ENCODE data around the gene PAXX. TPM values are rescaled to one million over a fixed set of nuclear protein-coding genes. Genes with fewer than 3 reads are reported as not detected.
"Not testable (repeated sequence)": the region's sequence is repeated elsewhere in the genome, so short reads cannot be mapped to it uniquely, and the experiment has no call there.

PAXX gene
- total RNA-seq, 1 experiment from 2014 or later = 27.8 TPM

GRCh38 chr9:136992819-136993369 lies 672 bp downstream of the PAXX start:
- Histone ChIP-seq H3K27me3 (peaks cover 15% of the 10 kb centered on the region; the same call in 1 of the 2 replicates), H3K36me3 (peaks cover 3% of the 10 kb centered on the region; the same call in 1 of the 2 replicates), H3K4me1 (peaks cover 13% of the 10 kb centered on the region; the same call in 1 of the 2 replicates), H3K9me3 (replicated peaks) (peaks cover 4% of the 10 kb centered on the region; the same call in 1 of the 2 replicates), H3K4me3 (peak overlapping the region; percentile 72), H3K27ac (no peak overlapping the region)
- no peak for DNase-seq

DNA sequence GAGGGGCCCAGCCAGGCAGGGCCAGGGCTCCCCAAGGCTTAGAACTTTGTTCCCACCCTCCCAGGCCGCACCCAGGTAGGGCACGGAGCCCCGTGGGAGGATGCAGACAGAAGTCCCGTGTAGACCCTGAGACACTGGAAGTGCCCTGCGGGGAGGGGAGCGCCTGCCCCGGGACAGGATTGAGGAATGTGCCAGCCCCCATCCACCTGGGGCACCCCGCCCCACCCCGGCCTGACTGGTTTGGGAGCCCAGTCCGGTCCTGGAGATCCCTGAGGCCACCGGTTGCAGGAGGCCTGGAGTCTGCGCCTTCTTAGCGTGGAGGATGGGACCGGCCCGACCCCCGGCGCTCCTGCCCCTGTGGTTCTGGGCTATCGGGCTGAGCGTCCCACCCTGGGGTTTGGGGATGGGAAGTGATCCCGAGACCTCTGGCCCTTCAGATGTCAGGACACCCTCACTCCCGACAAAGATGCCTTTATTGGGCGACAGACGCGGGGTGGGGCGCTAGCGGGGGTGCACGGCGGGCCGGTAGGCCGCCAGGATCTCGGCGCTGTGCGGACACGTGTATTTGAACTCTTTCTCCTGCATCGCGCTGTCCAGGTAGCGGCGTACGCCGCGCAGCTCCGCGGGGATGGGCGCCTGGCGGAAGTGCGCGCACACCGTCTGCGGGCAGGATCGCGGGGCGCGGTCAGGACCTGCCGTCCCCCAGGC lies 2.1 kb downstream of the PAXX start:
- peaks cover 13% of the 10 kb centered on the region; the same call in 1 of the 2 replicates for H3K4me1 ChIP-seq
- no peak for DNase-seq
- peaks cover 4% of the 10 kb centered on the region; the same call in 1 of the 2 replicates for H3K9me3 ChIP-seq (replicated peaks)
- no peak overlapping the region for H3K27ac ChIP-seq
- peaks cover 7% of the 10 kb centered on the region; the same call in 1 of the 2 replicates for H3K27me3 ChIP-seq
- H3K36me3 ChIP-seq = peaks cover 3% of the 10 kb centered on the region; the same call in 1 of the 2 replicates
- no peak overlapping the region for H3K4me3 ChIP-seq

DNA sequence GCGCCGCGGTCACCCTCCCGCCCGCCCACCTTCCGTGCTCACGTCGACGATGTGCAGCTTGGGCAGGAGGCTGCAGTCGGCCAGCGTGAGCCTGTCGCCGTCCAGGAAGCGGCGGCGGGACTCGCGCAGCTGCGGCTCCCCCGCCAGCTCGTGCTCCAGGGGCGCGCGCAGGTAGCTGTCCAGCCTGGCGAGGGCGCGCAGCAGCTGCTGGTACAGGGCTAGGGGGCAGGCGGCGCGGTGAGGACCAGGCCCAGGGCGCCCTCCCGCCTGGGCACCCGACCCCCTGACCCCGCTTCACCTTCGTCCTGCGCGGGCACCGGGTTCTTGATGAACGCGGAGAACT lies 2.6 kb downstream of the PAXX start:
- H3K27me3 ChIP-seq = peaks cover 7% of the 10 kb centered on the region; the same call in 1 of the 2 replicates
- H3K9me3 ChIP-seq (replicated peaks) = peaks cover 4% of the 10 kb centered on the region; the same call in 1 of the 2 replicates
- peaks cover 13% of the 10 kb centered on the region; the same call in 1 of the 2 replicates for H3K4me1 ChIP-seq
- H3K27ac ChIP-seq = no peak overlapping the region
- peaks cover 3% of the 10 kb centered on the region; the same call in 1 of the 2 replicates for H3K36me3 ChIP-seq
- DNase-seq = no peak
- no peak overlapping the region for H3K4me3 ChIP-seq

DNA sequence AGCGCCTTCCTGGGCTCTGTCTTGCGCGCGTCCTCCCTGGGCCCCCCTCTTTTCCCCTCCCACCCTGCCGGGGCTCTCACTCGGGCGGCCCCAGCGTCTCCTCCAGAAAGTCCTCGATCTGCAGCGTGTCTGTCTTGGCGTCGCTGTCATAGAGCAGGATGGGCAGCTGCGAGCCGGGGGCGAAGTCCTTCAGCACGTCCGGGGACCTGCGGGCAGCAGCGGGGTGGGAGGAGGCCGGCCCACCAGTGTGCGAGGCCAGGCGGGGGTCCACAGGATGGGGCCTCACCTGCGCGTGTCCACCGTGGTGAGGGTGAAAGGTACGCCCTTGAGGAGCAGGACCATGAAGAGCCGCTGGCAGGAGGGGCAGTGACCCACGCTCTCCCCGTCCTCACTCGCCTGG lies 3.1 kb downstream of the PAXX start:
- H3K36me3 ChIP-seq = peaks cover 3% of the 10 kb centered on the region; the same call in 1 of the 2 replicates
- DNase-seq = no peak
- H3K9me3 ChIP-seq (replicated peaks) = peaks cover 4% of the 10 kb centered on the region; the same call in 1 of the 2 replicates
- H3K4me1 ChIP-seq = peaks cover 17% of the 10 kb centered on the region; the same call in 1 of the 2 replicates
- H3K27ac ChIP-seq = no peak overlapping the region
- peaks cover 3% of the 10 kb centered on the region; the same call in 1 of the 2 replicates for H3K27me3 ChIP-seq
- H3K4me3 ChIP-seq = no peak overlapping the region

DNA sequence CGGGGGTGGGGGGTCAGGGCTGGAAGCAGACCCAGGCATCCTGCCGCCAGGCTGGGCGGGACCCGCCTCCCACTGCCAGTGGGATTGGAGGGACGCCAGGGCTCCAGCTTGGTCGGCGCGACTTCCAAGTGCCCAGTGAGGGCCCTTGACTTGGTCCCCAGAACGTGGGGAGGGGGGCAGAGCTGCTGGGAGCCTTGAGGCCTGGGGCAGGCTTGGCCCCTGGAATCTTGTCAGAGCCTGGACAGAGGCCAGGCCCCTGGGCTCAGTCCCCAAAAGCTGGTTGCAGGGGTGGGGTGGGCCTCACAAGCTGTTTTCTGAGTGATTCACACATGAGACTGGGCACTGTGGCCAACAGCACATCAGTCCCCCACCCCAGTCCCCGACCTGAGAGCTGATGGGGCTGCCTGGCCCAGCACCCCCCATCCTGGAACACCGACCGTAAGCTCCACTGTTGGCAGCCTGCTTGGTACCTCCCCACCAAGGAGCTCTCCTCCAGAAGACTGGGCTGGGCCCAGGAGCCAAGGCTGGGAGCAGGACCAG lies 3.6 kb downstream of the PAXX start:
- H3K4me1 ChIP-seq = peaks cover 18% of the 10 kb centered on the region; the same call in 1 of the 2 replicates
- H3K4me3 ChIP-seq = no peak overlapping the region
- no peaks in the 10 kb centered on the region for H3K27me3 ChIP-seq
- no peak overlapping the region for H3K27ac ChIP-seq
- peak in 1 of 2 experiments; percentile 24 for DNase-seq
- no peaks in the 10 kb centered on the region; the same call in 1 of the 2 replicates for H3K9me3 ChIP-seq (replicated peaks)
- H3K36me3 ChIP-seq = peaks cover 3% of the 10 kb centered on the region; the same call in 1 of the 2 replicates

GRCh38 chr9:136996361-136997292 lies 4.4 kb downstream of the PAXX start, which contains the start of gene CLIC3:
CLIC3 (minus strand) TSS chr9:136996568; CDS start chr9:136996543, 25 bp downstream.
- Histone ChIP-seq H3K27me3 (no peaks in the 10 kb centered on the region), H3K4me3 (no peak within 1 kb of the TSS), H3K4me1 (peaks cover 18% of the 10 kb centered on the region; the same call in 1 of the 2 replicates), H3K27ac (no peak within 1 kb of the TSS), H3K9me3 (replicated peaks) (no peaks in the 10 kb centered on the region), H3K36me3 (peaks cover 3% of the 10 kb centered on the region; the same call in 1 of the 2 replicates)
- DNase-seq = peak; percentile 62 to 65

DNA sequence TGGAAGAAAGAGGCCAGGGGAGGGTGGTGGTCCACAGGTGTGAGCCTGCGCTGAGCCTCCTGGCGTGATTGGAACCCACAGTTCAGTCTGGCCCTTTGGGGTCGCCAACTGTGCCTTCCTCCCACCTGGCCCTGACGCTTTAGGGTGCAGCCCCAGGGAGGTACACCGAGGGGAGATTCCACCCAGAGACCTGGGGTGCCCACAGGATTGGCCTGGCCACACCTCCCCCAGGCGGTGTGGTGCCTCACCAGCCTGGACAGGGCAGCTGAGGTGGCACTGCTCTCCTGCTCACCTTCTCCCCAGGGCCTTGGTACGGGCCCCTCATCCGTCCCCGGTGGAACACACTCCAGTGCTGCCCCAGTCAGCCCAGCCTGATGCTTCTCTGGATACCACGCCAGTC lies 5.1 kb downstream of the PAXX start:
- Histone ChIP-seq H3K27me3 (no peaks in the 10 kb centered on the region), H3K9me3 (replicated peaks) (no peaks in the 10 kb centered on the region), H3K36me3 (peaks cover 3% of the 10 kb centered on the region; the same call in 1 of the 2 replicates), H3K4me1 (peaks cover 18% of the 10 kb centered on the region; the same call in 1 of the 2 replicates), H3K27ac (no peak overlapping the region), H3K4me3 (no peak overlapping the region)
- DNase-seq = no peak

GRCh38 chr9:136997830-136998234 lies 5.6 kb downstream of the PAXX start:
- DNase-seq = no peak
- Histone ChIP-seq H3K27ac (no peak overlapping the region), H3K36me3 (peaks cover 3% of the 10 kb centered on the region; the same call in 1 of the 2 replicates), H3K9me3 (replicated peaks) (no peaks in the 10 kb centered on the region), H3K4me1 (peaks cover 18% of the 10 kb centered on the region; the same call in 1 of the 2 replicates), H3K27me3 (no peaks in the 10 kb centered on the region), H3K4me3 (no peak overlapping the region)

DNA sequence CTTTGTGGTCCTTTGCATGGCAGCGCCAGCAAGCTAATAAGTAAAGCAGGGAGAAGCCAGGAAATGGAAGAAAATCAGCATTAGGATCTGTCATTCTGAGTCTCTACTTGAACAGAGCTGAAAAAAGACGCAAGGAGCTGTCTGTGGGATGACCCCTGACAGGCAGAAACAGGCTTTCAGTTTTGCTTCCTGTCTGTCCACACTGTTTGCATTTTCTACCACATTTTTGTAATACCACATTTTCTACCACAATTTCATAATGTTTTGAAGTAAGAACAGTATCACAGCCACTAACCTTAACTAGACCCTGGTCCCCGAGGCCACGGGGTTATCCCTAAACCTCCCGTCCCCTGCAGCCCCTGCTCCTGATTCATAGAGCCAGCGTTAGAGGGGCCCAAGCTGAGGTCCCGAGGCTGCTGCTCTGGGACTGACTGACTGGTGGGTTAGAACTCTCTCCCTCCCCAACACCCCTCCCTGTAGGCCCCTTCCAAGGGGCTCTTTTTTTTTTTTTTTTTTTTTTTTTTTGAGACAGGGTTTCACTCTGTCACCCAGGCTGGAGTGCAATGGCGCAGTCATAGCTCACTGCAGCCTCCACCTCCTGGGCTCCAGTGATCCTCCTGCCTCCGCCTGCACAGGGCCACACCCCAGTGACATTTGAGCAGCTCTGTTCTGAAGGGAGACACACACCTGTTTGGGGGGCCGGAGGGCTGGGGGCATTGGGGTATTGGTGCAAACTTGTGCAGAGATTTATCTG lies 8.1 kb downstream of the PAXX start:
- Histone ChIP-seq H3K9me3 (replicated peaks) (peaks cover 5% of the 10 kb centered on the region; the same call in 1 of the 2 replicates), H3K4me3 (no peak overlapping the region), H3K36me3 (no peaks in the 10 kb centered on the region), H3K4me1 (peaks cover 18% of the 10 kb centered on the region; the same call in 1 of the 2 replicates), H3K27me3 (no peaks in the 10 kb centered on the region), H3K27ac (no peak overlapping the region)
- DNase-seq = peak in 1 of 2 experiments; percentile 26

- Histone ChIP-seq H3K4me3 (no peak overlapping the region), H3K36me3 (no peaks in the 10 kb centered on the region), H3K27me3 (no peaks in the 10 kb centered on the region), H3K9me3 (replicated peaks) (peaks cover 9% of the 10 kb centered on the region), H3K4me1 (peaks cover 11% of the 10 kb centered on the region; the same call in 1 of the 2 replicates), H3K27ac (no peak overlapping the region)
- no peak for DNase-seq
Observed at GRCh38 chr9:137001857-137002645, 9.8 kb downstream of the PAXX start.

DNA sequence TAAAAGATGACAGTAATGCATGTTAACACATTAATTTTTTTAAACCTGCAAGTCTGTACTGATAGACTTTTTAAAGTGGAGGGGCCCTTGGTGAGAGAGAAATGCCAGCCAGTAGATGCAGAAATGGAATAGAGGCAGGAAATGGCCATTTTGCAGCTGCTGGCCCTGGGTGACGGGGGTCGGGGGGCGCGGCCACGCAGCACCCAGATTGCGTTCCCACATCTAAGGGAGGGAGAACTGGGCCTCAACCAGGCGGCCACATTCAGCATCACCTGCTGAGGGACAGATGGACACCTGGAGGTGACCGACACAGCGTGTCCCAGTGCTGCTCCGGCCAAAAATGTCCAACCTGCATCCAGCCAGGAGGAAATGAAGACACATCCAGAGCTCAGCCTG lies 10.4 kb downstream of the PAXX start:
- Histone ChIP-seq H3K9me3 (replicated peaks) (peaks cover 9% of the 10 kb centered on the region), H3K27ac (no peak overlapping the region), H3K4me3 (no peak overlapping the region), H3K4me1 (peaks cover 15% of the 10 kb centered on the region), H3K27me3 (no peaks in the 10 kb centered on the region), H3K36me3 (no peaks in the 10 kb centered on the region)
- no peak for DNase-seq

GRCh38 chr9:137004285-137004684 lies 12.1 kb downstream of the PAXX start:
- H3K36me3 ChIP-seq; H3K27ac ChIP-seq; H3K27me3 ChIP-seq; H3K4me3 ChIP-seq; DNase-seq; H3K9me3 ChIP-seq (replicated peaks): not testable (repeated sequence)
- peaks cover 22% of the 10 kb centered on the region for H3K4me1 ChIP-seq

All from SJCRH30 (cell line).